IMR-90 (cell line): Measurements from ENCODE around the gene FAM234A. TPM values are rescaled to one million over a fixed set of nuclear protein-coding genes. Genes with fewer than 3 reads are reported as not detected.

ENCODE experiments used
- ATAC-seq: fragments of 200-7000 bp; cut with Tn5 transposase; 2 replicates; pipeline ENCODE4 v1.9.1; 2020; ENCODE audit warnings: low read depth, mild to moderate bottlenecking, moderate library complexity
- BruUV-seq: library from RNA; stranded (reverse); fragments of 400-500 nt; replicated peaks from 2 replicates; lab custom pipeline; 2021; lab: Mats Ljungman, UMichigan
- CTCF ChIA-PET: fragments of 300-600 bp; formaldehyde crosslinking; extraction: SDS; loops from one replicate; lab custom pipeline; 2021; ENCODE audit warnings: antibody characterized with exemption; lab: Yijun Ruan, JAX
- POLR2A ChIA-PET: fragments of 300-600 bp; sonication (Branson Sonifier 250); formaldehyde crosslinking; loops from one replicate; lab custom pipeline; 2022; ENCODE audit warnings: antibody characterized with exemption; ENCODE audit not compliant: unreplicated experiment; lab: Charles Lee
- DNase-seq: peaks from one replicate; pipeline ENCODE4 v3.0.0; 2013
- H2AFZ ChIP-seq: replicated peaks from 2 replicates; pipeline ENCODE3; 2013; ENCODE audit warnings: low read length, mild to moderate bottlenecking; ENCODE audit not compliant: poor library complexity
- H2AK5ac ChIP-seq: 2 replicates; pipeline ENCODE4 v1.6.1; 2013; ENCODE audit warnings: low read depth, low read length, inconsistent platforms
- H2AK9ac ChIP-seq: replicated peaks from 2 replicates; pipeline ENCODE3; 2013; ENCODE audit warnings: mild to moderate bottlenecking, low read depth, low read length, moderate library complexity; ENCODE audit not compliant: poor library complexity
- H2BK120ac ChIP-seq: 2 replicates; pipeline ENCODE4 v1.6.1; 2013; ENCODE audit warnings: low read depth, low read length, inconsistent platforms
- H2BK15ac ChIP-seq: 3 replicates; pipeline ENCODE4 v1.6.1; 2013; ENCODE audit warnings: low read depth, low read length, inconsistent platforms
- H2BK20ac ChIP-seq: 2 replicates; pipeline ENCODE4 v1.6.1; 2013; ENCODE audit warnings: low read depth, mild to moderate bottlenecking, inconsistent platforms, low read length, moderate library complexity
- H2BK5ac ChIP-seq: 2 replicates; pipeline ENCODE4 v1.6.1; 2013; ENCODE audit warnings: mild to moderate bottlenecking, low read depth, low read length, inconsistent platforms; ENCODE audit not compliant: poor library complexity, severe bottlenecking
- H3K14ac ChIP-seq: replicated peaks from 2 replicates; pipeline ENCODE4 v1.6.1; 2013; ENCODE audit warnings: low read depth, low read length, inconsistent platforms
- H3K18ac ChIP-seq: 2 replicates; pipeline ENCODE4 v1.6.1; 2013; ENCODE audit warnings: low read depth, low read length, control low read depth
- H3K23ac ChIP-seq: 2 replicates; pipeline ENCODE4 v1.6.1; 2013; ENCODE audit warnings: low read depth, low read length, inconsistent platforms
- H3K27ac ChIP-seq: 2 replicates; pipeline ENCODE4 v1.5.1; 2013; ENCODE audit warnings: mild to moderate bottlenecking, control low read depth, low read length; ENCODE audit not compliant: insufficient read depth
- H3K27me3 ChIP-seq: 2 replicates; pipeline ENCODE4 v1.6.1; 2013; ENCODE audit warnings: low read length; ENCODE audit not compliant: control insufficient read depth, insufficient read depth
- H3K36me3 ChIP-seq: 2 replicates; pipeline ENCODE4 v1.6.1; 2013; ENCODE audit warnings: low read length, mixed read lengths; ENCODE audit not compliant: control insufficient read depth, insufficient read depth
- H3K4ac ChIP-seq: 2 replicates; pipeline ENCODE4 v1.6.1; 2013; ENCODE audit warnings: low read depth, low read length, inconsistent platforms
- H3K4me1 ChIP-seq: 2 replicates; pipeline ENCODE4 v1.6.1; 2013; ENCODE audit warnings: low read length, mixed read lengths; ENCODE audit not compliant: control insufficient read depth, insufficient read depth
- H3K4me2 ChIP-seq: 2 replicates; pipeline ENCODE4 v1.6.1; 2013; ENCODE audit warnings: low read depth, mild to moderate bottlenecking, control low read depth, low read length, moderate library complexity
- H3K4me3 ChIP-seq: 2 replicates; pipeline ENCODE4 v1.5.1; 2013; ENCODE audit warnings: low read depth, mild to moderate bottlenecking, control low read depth, low read length, moderate library complexity; ENCODE audit not compliant: insufficient read depth
- H3K56ac ChIP-seq: 2 replicates; pipeline ENCODE4 v1.6.1; 2013; ENCODE audit warnings: low read length, inconsistent platforms; ENCODE audit not compliant: insufficient read depth; ENCODE audit errors: extremely low read depth
- H3K79me1 ChIP-seq, 2 experiments: 2 replicates each; pipeline ENCODE4 v1.6.1; 2013; ENCODE audit warnings: low read length in 2 of 2, inconsistent platforms in 1 of 2, low read depth in 1 of 2
- H3K9ac ChIP-seq: 2 replicates; pipeline ENCODE4 v1.6.1; 2013; ENCODE audit warnings: low read depth, low read length, control low read depth
- H3K9me1 ChIP-seq: 2 replicates; pipeline ENCODE4 v1.6.1; 2013; ENCODE audit warnings: low read length, inconsistent platforms; ENCODE audit not compliant: insufficient read depth
- H3K9me3 ChIP-seq: 2 replicates; pipeline ENCODE4 v1.6.1; 2013; ENCODE audit warnings: low read length; ENCODE audit not compliant: control insufficient read depth, insufficient read depth
- H4K20me1 ChIP-seq: 2 replicates; pipeline ENCODE4 v1.6.1; 2013; ENCODE audit warnings: low read length, inconsistent platforms; ENCODE audit not compliant: insufficient read depth
- H4K5ac ChIP-seq: 2 replicates; pipeline ENCODE4 v1.6.1; 2013; ENCODE audit warnings: mild to moderate bottlenecking, low read depth, low read length, control low read depth
- H4K8ac ChIP-seq, 2 experiments: 2 replicates each; pipeline ENCODE4 v1.6.1; 2013; ENCODE audit warnings: low read depth in 2 of 2, low read length in 2 of 2, control low read depth in 1 of 2, inconsistent platforms in 1 of 2
- H4K91ac ChIP-seq: 2 replicates; pipeline ENCODE4 v1.6.1; 2013; ENCODE audit warnings: low read depth, low read length, inconsistent platforms; ENCODE audit not compliant: insufficient read depth
- BHLHE40 ChIP-seq: fragments of 150-350 bp; IDR thresholded peaks from 2 replicates; pipeline ENCODE4 v1.6.1; 2016; ENCODE audit warnings: mild to moderate bottlenecking, low read depth, low read length
- MAFK ChIP-seq: IDR thresholded peaks from 2 replicates; pipeline ENCODE4 v1.6.1; 2012; ENCODE audit warnings: low read depth, low read length, improper control_type of control experiment
- MXI1 ChIP-seq: IDR thresholded peaks from 2 replicates; pipeline ENCODE4 v1.6.1; 2012; ENCODE audit warnings: low read depth, mild to moderate bottlenecking, low read length, moderate library complexity, borderline replicate concordance
- NFE2L2 ChIP-seq: fragments of 150-350 bp; IDR thresholded peaks from 2 replicates; pipeline ENCODE4 v1.6.1; 2016; ENCODE audit warnings: low read depth, mild to moderate bottlenecking, low read length
- POLR2A ChIP-seq: IDR thresholded peaks from 2 replicates; pipeline ENCODE4 v1.6.1; 2012; ENCODE audit warnings: mild to moderate bottlenecking, low read depth, low read length
- WGBS, 2 experiments: methylation state at CpG; one replicate each; pipeline versions ENCODE4 v1.1.5 to v1.1.7; 2013; ENCODE audit warnings: missing lambda C conversion rate in 2 of 2; ENCODE audit not compliant: insufficient read length in 1 of 2; ENCODE audit errors: extremely low coverage in 2 of 2; 5-methylcytosine and 5-hydroxymethylcytosine counted together
- dilution Hi-C: fragments of 300-500 bp; cut with HindIII; formaldehyde crosslinking; loops from one replicate; pipeline ENCODE4 v1.14.3; 2018; ENCODE audit warnings: low sequenced_read_pairs; ENCODE audit not compliant: unreplicated experiment
- in situ Hi-C: fragments of 300-500 bp; cut with MboI; formaldehyde crosslinking; loops from 3 replicates; pipeline ENCODE4 v1.14.3; 2019; ENCODE audit warnings: low sequenced_read_pairs, inconsistent platforms, mixed read lengths
- intact Hi-C: fragments of 100-400 bp; cut with micrococcal nuclease; formaldehyde crosslinking; loops from 2 replicates; pipeline ENCODE4 v1.10.0; 2022
- polyA plus RNA-seq, 3 experiments: library from polyadenylated mRNA; depleted of rRNA; stranded (reverse); fragments of >200 nt; gene quantifications; 2 replicates each; pipeline ENCODE4 v1.2.3, GENCODE V29; 2012; ENCODE audit warnings: low replicate concordance in 1 of 3
- total RNA-seq: library from RNA; depleted of rRNA; stranded (reverse); fragments of >200 nt; gene quantifications from 2 replicates; pipeline ENCODE4 v1.2.3, GENCODE V29; 2012

FAM234A gene
- total and polyA plus RNA-seq, 2 of the 4 experiments (the other 2 are of a cell fraction) = 30.3 to 64.2 TPM

DNA sequence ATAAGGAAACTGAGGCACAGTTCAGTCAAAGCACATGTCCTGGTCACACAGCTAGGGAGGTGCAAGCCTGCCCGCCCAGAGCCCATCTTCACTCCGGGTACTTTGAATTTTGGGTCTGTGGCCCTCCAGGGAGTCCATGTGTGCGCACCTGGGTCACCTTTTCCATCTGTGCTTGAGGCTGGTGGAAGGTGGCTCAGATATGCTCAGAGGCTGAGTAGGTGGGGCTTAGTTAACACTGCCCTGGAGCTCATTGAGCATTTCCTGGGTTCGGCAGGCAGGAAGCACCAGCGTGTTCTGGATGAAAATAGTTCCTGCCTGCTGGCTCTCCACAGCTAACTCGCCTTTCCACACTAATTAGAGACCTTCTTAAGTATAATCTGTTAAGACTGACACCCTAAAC is 19.2 kb downstream of the FAM234A start:
- Histone ChIP-seq H3K4ac (no peak overlapping the region), H4K20me1 (peaks cover 3% of the 10 kb centered on the region; the same call in 1 of the 2 replicates), H2BK5ac (no peak overlapping the region), H3K27me3 (no peaks in the 10 kb centered on the region), H3K14ac (no peak overlapping the region), H3K9me3 (no peaks in the 10 kb centered on the region), H3K4me1 (no peaks in the 10 kb centered on the region), H3K18ac (no peak overlapping the region), H3K23ac (no peak overlapping the region), H3K56ac (no peak overlapping the region), H3K9me1 (0 out of 2 replicates have a peak, but pooled peaks cover 6% of the 10 kb centered on the region), H3K4me3 (no peak overlapping the region), H3K4me2 (no peak overlapping the region), H2BK120ac (no peak overlapping the region), H3K27ac (no peak overlapping the region), H2AK5ac (no peak overlapping the region), H3K9ac (no peak overlapping the region), H2BK20ac (no peak overlapping the region), H2AFZ (peak overlapping the region; percentile 43), H2BK15ac (no peak overlapping the region), H3K79me1 (no peaks in the 10 kb centered on the region), H4K91ac (no peak overlapping the region), H2AK9ac (peak overlapping the region; percentile 70), H4K5ac (no peak overlapping the region), H4K8ac (no peak overlapping the region), H3K36me3 (peaks cover 27% of the 10 kb centered on the region)
- ChIA-PET POLR2A (no interaction called here), CTCF (no interaction called here)
- dilution Hi-C loops (no loop called here), in situ Hi-C loops (no loop called here), intact Hi-C loops (no loop called here)
- BruUV-seq = no TSS peak
- 80% methylated on average over 1 of the region's 6 CpGs; no CpG with 5 or more reads in 1 of the 2 experiments for WGBS, 2 experiments
- ATAC-seq (no peak), DNase-seq (no peak)
- no peak for TF ChIP-seq MAFK
- TF ChIP-seq NFE2L2 = no peak
- TF ChIP-seq POLR2A = no peak
- TF ChIP-seq BHLHE40 = no peak
- TF ChIP-seq MXI1 = no peak
